GM23338 (cell line): ENCODE measurements around the gene ADAM10.

ENCODE experiments used
- CREB1 ChIP-seq: fragments of 250-450 bp; sonication (Bioruptor Pico); IDR thresholded peaks from 2 replicates; pipeline ENCODE4 v1.5.0; 2020; ENCODE audit warnings: low read depth, mild to moderate bottlenecking, moderate library complexity
- EZH2 ChIP-seq: fragments of 200-600 bp; sonication (generic); IDR thresholded peaks from one replicate; pipeline ENCODE4 v1.8.0; 2017; ENCODE audit warnings: antibody characterized with exemption, mild to moderate bottlenecking, low read depth; ENCODE audit not compliant: unreplicated experiment
- EZH2phosphoT487 ChIP-seq: fragments of 200-600 bp; sonication (generic); IDR thresholded peaks from one replicate; pipeline ENCODE4 v1.8.1; 2018; ENCODE audit warnings: antibody characterized with exemption; ENCODE audit not compliant: unreplicated experiment
- JUNB ChIP-seq: IDR thresholded peaks from one replicate; pipeline ENCODE4 v1.6.1; 2016; ENCODE audit warnings: antibody characterized with exemption; ENCODE audit not compliant: unreplicated experiment
- NANOG ChIP-seq: IDR thresholded peaks from 2 replicates; pipeline ENCODE4 v1.6.1; 2016; ENCODE audit warnings: antibody characterized with exemption, borderline replicate concordance
- POLR2AphosphoS5 ChIP-seq: IDR thresholded peaks from 2 replicates; pipeline ENCODE4 v1.6.1; 2016; ENCODE audit warnings: antibody characterized with exemption, low read depth
- STAT1 ChIP-seq: IDR thresholded peaks from one replicate; pipeline ENCODE4 v1.6.1; 2016; ENCODE audit warnings: antibody characterized with exemption; ENCODE audit not compliant: unreplicated experiment
- ZNF114 ChIP-seq: fragments of 250-450 bp; sonication (Bioruptor Pico); IDR thresholded peaks from 2 replicates; pipeline ENCODE4 v1.5.0; 2020; ENCODE audit warnings: mild to moderate bottlenecking, moderate library complexity
- ZNF331 ChIP-seq: fragments of 250-450 bp; sonication (Bioruptor Pico); IDR thresholded peaks from 2 replicates; pipeline ENCODE4 v1.5.0; 2020; ENCODE audit warnings: low read depth, mild to moderate bottlenecking, moderate library complexity
- TF ChIP-seq, protein P1 (sequence below), 2 experiments: fragments of 200-600 bp in 1 of 2; sonication (generic) in 1 of 2; conservative IDR thresholded peaks; 2 replicates each; pipeline versions ENCODE4 v1.5.1 to v1.6.1; 2016 to 2017; ENCODE audit warnings: antibody characterized with exemption in 2 of 2, low read depth in 2 of 2, mild to moderate bottlenecking in 2 of 2, moderate library complexity in 1 of 2
- TF ChIP-seq, protein P2 (sequence below): IDR thresholded peaks from one replicate; pipeline ENCODE4 v1.6.1; 2018; ENCODE audit warnings: antibody characterized with exemption; ENCODE audit not compliant: unreplicated experiment
- TF ChIP-seq, protein P3 (sequence below): IDR thresholded peaks from 2 replicates; pipeline ENCODE4 v1.6.1; 2016; ENCODE audit warnings: antibody characterized with exemption
- TF ChIP-seq, protein P4 (sequence below): fragments of 250-450 bp; sonication (Bioruptor Pico); IDR thresholded peaks from 2 replicates; pipeline ENCODE4 v1.5.0; 2020; ENCODE audit warnings: mild to moderate bottlenecking, moderate library complexity

DNA sequence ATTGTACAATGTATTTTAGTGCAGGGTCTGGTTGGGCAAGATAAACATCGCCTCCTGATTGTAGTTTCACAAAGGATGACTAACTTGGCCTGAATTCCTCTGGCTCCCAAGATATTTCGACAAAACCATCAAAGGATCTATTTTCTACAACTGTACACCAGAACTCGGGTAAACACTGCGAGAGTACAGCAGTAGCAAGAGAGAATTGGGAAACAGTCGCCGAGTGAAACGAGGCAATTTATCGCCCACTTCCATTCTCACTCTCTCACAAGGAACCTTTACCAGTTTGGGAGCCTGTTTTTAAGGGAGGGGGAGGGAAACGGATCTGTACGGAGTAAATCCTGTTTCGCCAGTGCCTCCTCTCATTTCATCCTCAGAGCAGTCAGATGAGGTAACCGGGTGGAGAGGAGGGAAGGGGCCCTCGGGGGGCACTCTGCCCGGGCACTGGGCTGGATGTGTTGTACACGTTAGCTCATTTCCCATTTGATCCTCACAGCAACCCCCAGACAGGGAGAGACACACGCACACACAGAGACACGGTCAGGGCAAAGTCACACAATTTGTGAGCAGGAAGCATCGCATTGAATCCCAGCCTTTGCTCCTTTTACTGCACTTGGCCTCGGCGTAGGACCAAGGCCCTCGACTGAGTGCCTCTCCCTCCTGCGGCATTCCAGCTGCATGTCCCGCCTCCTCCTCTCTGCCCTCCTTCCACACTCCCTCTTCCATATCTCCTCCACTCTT lies 197.6 kb downstream of the ADAM10 start:
- TF ChIP-seq EZH2 = no peak
- TF ChIP-seq, protein P1, sequence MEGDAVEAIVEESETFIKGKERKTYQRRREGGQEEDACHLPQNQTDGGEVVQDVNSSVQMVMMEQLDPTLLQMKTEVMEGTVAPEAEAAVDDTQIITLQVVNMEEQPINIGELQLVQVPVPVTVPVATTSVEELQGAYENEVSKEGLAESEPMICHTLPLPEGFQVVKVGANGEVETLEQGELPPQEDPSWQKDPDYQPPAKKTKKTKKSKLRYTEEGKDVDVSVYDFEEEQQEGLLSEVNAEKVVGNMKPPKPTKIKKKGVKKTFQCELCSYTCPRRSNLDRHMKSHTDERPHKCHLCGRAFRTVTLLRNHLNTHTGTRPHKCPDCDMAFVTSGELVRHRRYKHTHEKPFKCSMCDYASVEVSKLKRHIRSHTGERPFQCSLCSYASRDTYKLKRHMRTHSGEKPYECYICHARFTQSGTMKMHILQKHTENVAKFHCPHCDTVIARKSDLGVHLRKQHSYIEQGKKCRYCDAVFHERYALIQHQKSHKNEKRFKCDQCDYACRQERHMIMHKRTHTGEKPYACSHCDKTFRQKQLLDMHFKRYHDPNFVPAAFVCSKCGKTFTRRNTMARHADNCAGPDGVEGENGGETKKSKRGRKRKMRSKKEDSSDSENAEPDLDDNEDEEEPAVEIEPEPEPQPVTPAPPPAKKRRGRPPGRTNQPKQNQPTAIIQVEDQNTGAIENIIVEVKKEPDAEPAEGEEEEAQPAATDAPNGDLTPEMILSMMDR (conservative IDR thresholded peaks at IDR 0.05; ENCODE audit: low read depth in 2 of 2) = no peak
- TF ChIP-seq POLR2AphosphoS5 = no peak
- TF ChIP-seq CREB1 (CRISPR knock-in tag) = no peak
- TF ChIP-seq EZH2phosphoT487 = no peak
- TF ChIP-seq, protein P2, sequence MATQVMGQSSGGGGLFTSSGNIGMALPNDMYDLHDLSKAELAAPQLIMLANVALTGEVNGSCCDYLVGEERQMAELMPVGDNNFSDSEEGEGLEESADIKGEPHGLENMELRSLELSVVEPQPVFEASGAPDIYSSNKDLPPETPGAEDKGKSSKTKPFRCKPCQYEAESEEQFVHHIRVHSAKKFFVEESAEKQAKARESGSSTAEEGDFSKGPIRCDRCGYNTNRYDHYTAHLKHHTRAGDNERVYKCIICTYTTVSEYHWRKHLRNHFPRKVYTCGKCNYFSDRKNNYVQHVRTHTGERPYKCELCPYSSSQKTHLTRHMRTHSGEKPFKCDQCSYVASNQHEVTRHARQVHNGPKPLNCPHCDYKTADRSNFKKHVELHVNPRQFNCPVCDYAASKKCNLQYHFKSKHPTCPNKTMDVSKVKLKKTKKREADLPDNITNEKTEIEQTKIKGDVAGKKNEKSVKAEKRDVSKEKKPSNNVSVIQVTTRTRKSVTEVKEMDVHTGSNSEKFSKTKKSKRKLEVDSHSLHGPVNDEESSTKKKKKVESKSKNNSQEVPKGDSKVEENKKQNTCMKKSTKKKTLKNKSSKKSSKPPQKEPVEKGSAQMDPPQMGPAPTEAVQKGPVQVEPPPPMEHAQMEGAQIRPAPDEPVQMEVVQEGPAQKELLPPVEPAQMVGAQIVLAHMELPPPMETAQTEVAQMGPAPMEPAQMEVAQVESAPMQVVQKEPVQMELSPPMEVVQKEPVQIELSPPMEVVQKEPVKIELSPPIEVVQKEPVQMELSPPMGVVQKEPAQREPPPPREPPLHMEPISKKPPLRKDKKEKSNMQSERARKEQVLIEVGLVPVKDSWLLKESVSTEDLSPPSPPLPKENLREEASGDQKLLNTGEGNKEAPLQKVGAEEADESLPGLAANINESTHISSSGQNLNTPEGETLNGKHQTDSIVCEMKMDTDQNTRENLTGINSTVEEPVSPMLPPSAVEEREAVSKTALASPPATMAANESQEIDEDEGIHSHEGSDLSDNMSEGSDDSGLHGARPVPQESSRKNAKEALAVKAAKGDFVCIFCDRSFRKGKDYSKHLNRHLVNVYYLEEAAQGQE = no peak
- no peak for TF ChIP-seq NANOG
- TF ChIP-seq JUNB = no peak
- TF ChIP-seq ZNF114 (CRISPR knock-in tag) = no peak
- TF ChIP-seq ZNF331 (CRISPR knock-in tag) = no peak
- TF ChIP-seq, protein P3, sequence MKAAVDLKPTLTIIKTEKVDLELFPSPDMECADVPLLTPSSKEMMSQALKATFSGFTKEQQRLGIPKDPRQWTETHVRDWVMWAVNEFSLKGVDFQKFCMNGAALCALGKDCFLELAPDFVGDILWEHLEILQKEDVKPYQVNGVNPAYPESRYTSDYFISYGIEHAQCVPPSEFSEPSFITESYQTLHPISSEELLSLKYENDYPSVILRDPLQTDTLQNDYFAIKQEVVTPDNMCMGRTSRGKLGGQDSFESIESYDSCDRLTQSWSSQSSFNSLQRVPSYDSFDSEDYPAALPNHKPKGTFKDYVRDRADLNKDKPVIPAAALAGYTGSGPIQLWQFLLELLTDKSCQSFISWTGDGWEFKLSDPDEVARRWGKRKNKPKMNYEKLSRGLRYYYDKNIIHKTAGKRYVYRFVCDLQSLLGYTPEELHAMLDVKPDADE = no peak
- no peak for TF ChIP-seq STAT1
- TF ChIP-seq, protein P4, sequence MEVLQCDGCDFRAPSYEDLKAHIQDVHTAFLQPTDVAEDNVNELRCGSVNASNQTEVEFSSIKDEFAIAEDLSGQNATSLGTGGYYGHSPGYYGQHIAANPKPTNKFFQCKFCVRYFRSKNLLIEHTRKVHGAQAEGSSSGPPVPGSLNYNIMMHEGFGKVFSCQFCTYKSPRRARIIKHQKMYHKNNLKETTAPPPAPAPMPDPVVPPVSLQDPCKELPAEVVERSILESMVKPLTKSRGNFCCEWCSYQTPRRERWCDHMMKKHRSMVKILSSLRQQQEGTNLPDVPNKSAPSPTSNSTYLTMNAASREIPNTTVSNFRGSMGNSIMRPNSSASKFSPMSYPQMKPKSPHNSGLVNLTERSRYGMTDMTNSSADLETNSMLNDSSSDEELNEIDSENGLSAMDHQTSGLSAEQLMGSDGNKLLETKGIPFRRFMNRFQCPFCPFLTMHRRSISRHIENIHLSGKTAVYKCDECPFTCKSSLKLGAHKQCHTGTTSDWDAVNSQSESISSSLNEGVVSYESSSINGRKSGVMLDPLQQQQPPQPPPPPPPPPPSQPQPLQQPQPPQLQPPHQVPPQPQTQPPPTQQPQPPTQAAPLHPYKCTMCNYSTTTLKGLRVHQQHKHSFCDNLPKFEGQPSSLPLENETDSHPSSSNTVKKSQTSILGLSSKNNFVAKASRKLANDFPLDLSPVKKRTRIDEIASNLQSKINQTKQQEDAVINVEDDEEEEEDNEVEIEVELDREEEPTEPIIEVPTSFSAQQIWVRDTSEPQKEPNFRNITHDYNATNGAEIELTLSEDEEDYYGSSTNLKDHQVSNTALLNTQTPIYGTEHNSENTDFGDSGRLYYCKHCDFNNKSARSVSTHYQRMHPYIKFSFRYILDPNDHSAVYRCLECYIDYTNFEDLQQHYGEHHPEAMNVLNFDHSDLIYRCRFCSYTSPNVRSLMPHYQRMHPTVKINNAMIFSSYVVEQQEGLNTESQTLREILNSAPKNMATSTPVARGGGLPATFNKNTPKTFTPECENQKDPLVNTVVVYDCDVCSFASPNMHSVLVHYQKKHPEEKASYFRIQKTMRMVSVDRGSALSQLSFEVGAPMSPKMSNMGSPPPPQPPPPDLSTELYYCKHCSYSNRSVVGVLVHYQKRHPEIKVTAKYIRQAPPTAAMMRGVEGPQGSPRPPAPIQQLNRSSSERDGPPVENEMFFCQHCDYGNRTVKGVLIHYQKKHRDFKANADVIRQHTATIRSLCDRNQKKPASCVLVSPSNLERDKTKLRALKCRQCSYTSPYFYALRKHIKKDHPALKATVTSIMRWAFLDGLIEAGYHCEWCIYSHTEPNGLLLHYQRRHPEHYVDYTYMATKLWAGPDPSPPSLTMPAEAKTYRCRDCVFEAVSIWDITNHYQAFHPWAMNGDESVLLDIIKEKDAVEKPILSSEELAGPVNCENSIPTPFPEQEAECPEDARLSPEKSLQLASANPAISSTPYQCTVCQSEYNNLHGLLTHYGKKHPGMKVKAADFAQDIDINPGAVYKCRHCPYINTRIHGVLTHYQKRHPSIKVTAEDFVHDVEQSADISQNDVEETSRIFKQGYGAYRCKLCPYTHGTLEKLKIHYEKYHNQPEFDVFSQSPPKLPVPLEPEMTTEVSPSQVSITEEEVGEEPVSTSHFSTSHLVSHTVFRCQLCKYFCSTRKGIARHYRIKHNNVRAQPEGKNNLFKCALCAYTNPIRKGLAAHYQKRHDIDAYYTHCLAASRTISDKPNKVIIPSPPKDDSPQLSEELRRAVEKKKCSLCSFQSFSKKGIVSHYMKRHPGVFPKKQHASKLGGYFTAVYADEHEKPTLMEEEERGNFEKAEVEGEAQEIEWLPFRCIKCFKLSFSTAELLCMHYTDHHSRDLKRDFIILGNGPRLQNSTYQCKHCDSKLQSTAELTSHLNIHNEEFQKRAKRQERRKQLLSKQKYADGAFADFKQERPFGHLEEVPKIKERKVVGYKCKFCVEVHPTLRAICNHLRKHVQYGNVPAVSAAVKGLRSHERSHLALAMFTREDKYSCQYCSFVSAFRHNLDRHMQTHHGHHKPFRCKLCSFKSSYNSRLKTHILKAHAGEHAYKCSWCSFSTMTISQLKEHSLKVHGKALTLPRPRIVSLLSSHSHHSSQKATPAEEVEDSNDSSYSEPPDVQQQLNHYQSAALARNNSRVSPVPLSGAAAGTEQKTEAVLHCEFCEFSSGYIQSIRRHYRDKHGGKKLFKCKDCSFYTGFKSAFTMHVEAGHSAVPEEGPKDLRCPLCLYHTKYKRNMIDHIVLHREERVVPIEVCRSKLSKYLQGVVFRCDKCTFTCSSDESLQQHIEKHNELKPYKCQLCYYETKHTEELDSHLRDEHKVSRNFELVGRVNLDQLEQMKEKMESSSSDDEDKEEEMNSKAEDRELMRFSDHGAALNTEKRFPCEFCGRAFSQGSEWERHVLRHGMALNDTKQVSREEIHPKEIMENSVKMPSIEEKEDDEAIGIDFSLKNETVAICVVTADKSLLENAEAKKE (CRISPR knock-in tag) = no peak
